ENCODE data around the gene ITCH.
"Not testable (repeated sequence)": the region's sequence is repeated elsewhere in the genome, so short reads cannot be mapped to it uniquely, and the experiment has no call there.

- not testable (repeated sequence) for TF ChIP-seq EZH2 (IDR thresholded peaks at IDR 0.05; ENCODE audit: low read depth, low read length, severe bottlenecking); CTCF (IDR thresholded peaks at IDR 0.05; ENCODE audit: control extremely low read depth in 1 of 3, insufficient read depth in 1 of 3, low read depth in 1 of 3, low read length in 3 of 3); CHD2 (IDR thresholded peaks at IDR 0.05; ENCODE audit: low read length); MAX (IDR thresholded peaks at IDR 0.05); POLR2AphosphoS5 (IDR thresholded peaks at IDR 0.05; ENCODE audit: low read depth, low read length); CEBPB (IDR thresholded peaks at IDR 0.05; ENCODE audit: low read depth, low read length); JUND (IDR thresholded peaks at IDR 0.05; ENCODE audit: low read length); HDAC2 (IDR thresholded peaks at IDR 0.05; ENCODE audit: borderline replicate concordance in 1 of 2, low read depth in 2 of 2, low read length in 2 of 2); KDM1A (IDR thresholded peaks at IDR 0.05; ENCODE audit: borderline replicate concordance, low read length); TAF1 (IDR thresholded peaks at IDR 0.05; ENCODE audit: low read depth, low read length); ASH2L (IDR thresholded peaks at IDR 0.05; ENCODE audit: low read length)
Observed at GRCh38 chr20:34482154-34482553, 119.1 kb downstream of the ITCH start.
